ENCODE measurements around the gene NOD2. TPM values are rescaled to one million over a fixed set of nuclear protein-coding genes. Genes with fewer than 3 reads are reported as not detected.

The NOD2 gene
- total and polyA plus RNA-seq, 2 of the 13 experiments (the other 11 are each of a cell fraction or from before 2014, with no cell fraction given), result 0.27 to 0.81 TPM

- TF ChIP-seq ZNF574 (CRISPR knock-in tag; IDR thresholded peaks at IDR 0.05), result 0 out of 2 replicates have a peak, but pooled peaks have one; percentile 14
- TF ChIP-seq MEF2D (CRISPR knock-in tag; IDR thresholded peaks at IDR 0.05), result no peak; the same call in 1 of the 2 replicates
- no peak for TF ChIP-seq HINFP (CRISPR knock-in tag; IDR thresholded peaks at IDR 0.05; ENCODE audit: low read depth)
- TF ChIP-seq ZNF703 (CRISPR knock-in tag; IDR thresholded peaks at IDR 0.05; ENCODE audit: borderline replicate concordance), result no peak
- TF ChIP-seq IKZF4 (CRISPR knock-in tag; IDR thresholded peaks at IDR 0.05; ENCODE audit: borderline replicate concordance, low read depth, not compliant biosample characterization), result no peak
- no peak for TF ChIP-seq GLI4 (CRISPR knock-in tag; IDR thresholded peaks at IDR 0.05; ENCODE audit: borderline replicate concordance)
- TF ChIP-seq MAFG (CRISPR knock-in tag; IDR thresholded peaks at IDR 0.05), result no peak
- TF ChIP-seq THRA (CRISPR knock-in tag; IDR thresholded peaks at IDR 0.05; ENCODE audit: borderline replicate concordance), result peak; percentile 47; the same call in 1 of the 2 replicates
- TF ChIP-seq SRY (CRISPR knock-in tag; IDR thresholded peaks at IDR 0.05), result no peak
- no peak for TF ChIP-seq ZNF891 (CRISPR knock-in tag; IDR thresholded peaks at IDR 0.05)
- peak; percentile 69 for TF ChIP-seq SALL1 (CRISPR knock-in tag; IDR thresholded peaks at IDR 0.05)
- no peak for TF ChIP-seq PHF20 (CRISPR knock-in tag; IDR thresholded peaks at IDR 0.05)
- no peak for TF ChIP-seq SCMH1 (CRISPR knock-in tag; IDR thresholded peaks at IDR 0.05; ENCODE audit: borderline replicate concordance)
- no peak for TF ChIP-seq MYNN (CRISPR knock-in tag; IDR thresholded peaks at IDR 0.05; ENCODE audit: low read depth)
- no peak for TF ChIP-seq NCOA1 (CRISPR knock-in tag; IDR thresholded peaks at IDR 0.05)
- TF ChIP-seq AFF4 (CRISPR knock-in tag; IDR thresholded peaks at IDR 0.05), result no peak
- TF ChIP-seq MTERF4 (CRISPR knock-in tag; IDR thresholded peaks at IDR 0.05), result no peak
- TF ChIP-seq ZFX (CRISPR knock-in tag; IDR thresholded peaks at IDR 0.05; ENCODE audit: low read depth), result peak; percentile 54; the same call in 1 of the 2 replicates
Measured at GRCh38 chr16:50665128-50665878, 28.1 kb upstream of the NOD2 start (continued).

Measured in HepG2 (cell line).